ENCODE measurements around the gene DNAJA4. TPM values are rescaled to one million over a fixed set of nuclear protein-coding genes. Genes with fewer than 3 reads are reported as not detected.

DNAJA4 gene
- polyA plus RNA-seq, 2 of the 4 experiments (the other 2 are of a cell fraction): 0.05 to 0.13 TPM

GRCh38 chr15:78249131-78249530 is 15.2 kb upstream of the DNAJA4 start (continued):
- TF ChIP-seq ELK1 (IDR thresholded peaks at IDR 0.05; ENCODE audit: low read depth, low read length) (no peak), CEBPB (IDR thresholded peaks at IDR 0.05) (no peak), SREBF2 (IDR thresholded peaks at IDR 0.05) (no peak), RAD21 (conservative IDR thresholded peaks at IDR 0.05 in 1 of 2, IDR thresholded peaks at IDR 0.05 in 1 of 2) (no peak), RFX5 (IDR thresholded peaks at IDR 0.05) (no peak), RARB (CRISPR knock-in tag; IDR thresholded peaks at IDR 0.05) (no peak)

- no peak for TF ChIP-seq GATA3 (IDR thresholded peaks at IDR 0.05; ENCODE audit: borderline replicate concordance)
- POLR2A ChIA-PET: no interaction called here
These were observed 13.2 kb upstream of the DNAJA4 start for GRCh38 chr15:78251136-78251535.

GRCh38 chr15:78255421-78256043 is 8.8 kb upstream of the DNAJA4 start:
- DNase-seq (ENCODE audit: low read depth in 1 of 2, low spot score in 1 of 2) (no peak), FAIRE-seq (no peak), ATAC-seq (no peak)
- WGBS (ENCODE audit: missing lambda C conversion rate): 81% methylated on average over 1 of the region's 1 CpG
- H3K9me3 ChIP-seq: no peaks in the 10 kb centered on the region
- no peak overlapping the region for H3K4me2 ChIP-seq
- no peaks in the 10 kb centered on the region for H3K4me1 ChIP-seq
- POLR2A ChIA-PET: no interaction called here
- TF ChIP-seq MAZ (IDR thresholded peaks at IDR 0.05; ENCODE audit: borderline replicate concordance, low read depth, low read length) (no peak), ZC3H11A (IDR thresholded peaks at IDR 0.05) (peak; percentile 88)
- CTCF ChIA-PET: interaction anchor here (1.0 to 7.5 kb wide), 5 partner anchors 14 to 255 kb away, joined by 4 to 78 read pairs (median 5); partner anchors contain the start of gene CIB2
- H3K27ac ChIP-seq: no peak overlapping the region
- H3K4me3 ChIP-seq: no peak overlapping the region

More at GRCh38 chr15:78251136-78251535, 13.2 kb upstream of the DNAJA4 start:
- Histone ChIP-seq H3K4me1 (no peaks in the 10 kb centered on the region), H3K4me3 (no peak overlapping the region), H3K4me2 (no peak overlapping the region), H3K9me3 (no peaks in the 10 kb centered on the region), H3K27ac (no peak overlapping the region)
- DNase-seq (ENCODE audit: low read depth in 1 of 2, low spot score in 1 of 2) (no peak), ATAC-seq (no peak), FAIRE-seq (no peak)
- WGBS (ENCODE audit: missing lambda C conversion rate): 54% methylated on average over 9 of the region's 9 CpGs
- CTCF ChIA-PET: interaction anchor here (1.1 to 7.5 kb wide), 7 partner anchors 10 to 292 kb away, joined by 3 to 78 read pairs (median 7); partner anchors contain the start of gene CIB2

GRCh38 chr15:78256044-78256437 is 8.3 kb upstream of the DNAJA4 start:
- 65% methylated on average over 3 of the region's 3 CpGs for WGBS (ENCODE audit: missing lambda C conversion rate)
- ATAC-seq (no peak), FAIRE-seq (no peak), DNase-seq (ENCODE audit: low read depth in 1 of 2, low spot score in 1 of 2) (no peak)
- Histone ChIP-seq H3K9me3 (no peaks in the 10 kb centered on the region), H3K4me3 (no peak overlapping the region), H3K27ac (no peak overlapping the region), H3K4me1 (no peaks in the 10 kb centered on the region), H3K4me2 (no peak overlapping the region)
- ChIA-PET POLR2A (no interaction called here), CTCF (interaction anchor here (1.0 to 7.5 kb wide), 5 partner anchors 15 to 256 kb away, joined by 4 to 78 read pairs (median 5); partner anchors contain the start of gene CIB2)
- TF ChIP-seq FOSL2 (IDR thresholded peaks at IDR 0.05): no peak
- TF ChIP-seq FOSL2 (CRISPR knock-in tag; IDR thresholded peaks at IDR 0.05): no peak
- peak; percentile 80 for TF ChIP-seq MAFK (IDR thresholded peaks at IDR 0.05; ENCODE audit: partially characterized antibody)

- Histone ChIP-seq H3K4me2 (no peak overlapping the region), H3K4me1 (no peaks in the 10 kb centered on the region), H3K27ac (no peak overlapping the region), H3K4me3 (no peak overlapping the region), H3K9me3 (no peaks in the 10 kb centered on the region)
- ATAC-seq (no peak; a peak in 1 of 6 replicates), DNase-seq (ENCODE audit: low read depth in 1 of 2, low spot score in 1 of 2) (no peak), FAIRE-seq (no peak)
- CTCF ChIA-PET: interaction anchor here (0.5 to 3.1 kb wide), 9 partner anchors 13 to 356 kb away, joined by 3 to 26 read pairs (median 4); no protein-coding TSS in a partner anchor
- POLR2A ChIA-PET: no interaction called here
- 59% methylated on average over 3 of the region's 3 CpGs for WGBS (ENCODE audit: missing lambda C conversion rate)
- TF ChIP-seq MYC (IDR thresholded peaks at IDR 0.05; ENCODE audit: borderline replicate concordance, low read length) (no peak), EHMT2 (IDR thresholded peaks at IDR 0.05; ENCODE audit: low read depth) (no peak), REST (IDR thresholded peaks at IDR 0.05) (no peak), CHD2 (IDR thresholded peaks at IDR 0.05; ENCODE audit: low read length, partially characterized antibody) (no peak), HOXB5 (CRISPR knock-in tag; IDR thresholded peaks at IDR 0.05) (no peak)
These were observed 6.7 kb upstream of the DNAJA4 start for GRCh38 chr15:78257681-78258080.

All from A549 (cell line).